ENCODE data around the gene NDRG2.
"Not testable (repeated sequence)": the region's sequence is repeated elsewhere in the genome, so short reads cannot be mapped to it uniquely, and the experiment has no call there.

NDRG2 gene

DNA sequence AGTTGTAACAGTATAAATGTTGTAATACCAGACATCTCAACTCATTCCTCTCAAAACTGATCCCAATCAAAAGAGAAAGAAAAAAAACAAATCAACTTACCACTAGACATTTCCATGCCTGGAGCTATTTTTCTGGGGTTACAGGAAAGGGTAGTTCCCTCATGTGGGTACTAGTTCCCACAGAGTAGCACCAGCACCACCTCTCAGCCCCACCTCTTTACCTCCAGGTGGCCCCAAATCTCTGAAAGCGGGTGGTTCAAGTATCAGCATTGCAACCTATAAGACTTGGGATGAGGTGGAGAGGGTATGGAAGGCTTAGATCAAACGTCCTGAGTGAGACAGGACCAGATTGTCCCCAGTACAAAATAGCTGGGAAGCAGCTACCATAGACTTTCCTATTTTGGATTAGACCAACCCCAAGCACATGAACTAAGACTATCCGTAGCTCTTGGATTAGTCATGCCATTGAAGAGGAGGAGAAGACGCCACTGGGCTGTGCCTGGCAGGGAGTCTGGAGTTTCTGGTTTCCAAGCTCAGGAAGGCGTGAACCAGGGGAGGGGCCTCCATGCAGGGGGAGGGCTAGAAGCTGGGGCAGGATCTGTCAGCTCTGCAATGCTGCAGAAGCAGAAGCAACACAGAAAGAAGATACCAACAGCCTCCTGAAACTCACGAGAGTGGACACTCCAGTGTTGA, 26.0 kb downstream of the NDRG2 start, which contains the start of gene SLC39A2:
TSS of gene SLC39A2 (plus strand) at position 620 of the 693 bp plus-strand sequence. CDS start 154 bp downstream, outside the sequence.
- TF ChIP-seq TAF1 (IDR thresholded peaks at IDR 0.05; ENCODE audit: low read depth, low read length) = no peak
- TF ChIP-seq PAX5 (IDR thresholded peaks at IDR 0.05; ENCODE audit: insufficient read depth, low read length, severe bottlenecking) = no peak
- no peak for TF ChIP-seq POLR2A (IDR thresholded peaks at IDR 0.05; ENCODE audit: low read depth, low read length)
- TF ChIP-seq POLR2AphosphoS5 (IDR thresholded peaks at IDR 0.05; ENCODE audit: low read depth, low read length) = no peak
- TF ChIP-seq POU2F2 (IDR thresholded peaks at IDR 0.05; ENCODE audit: low read depth, low read length) = no peak
- no peak for TF ChIP-seq SPI1 (IDR thresholded peaks at IDR 0.05; ENCODE audit: low read depth, low read length)
- FAIRE-seq (no peak), DNase-seq (ENCODE audit: insufficient read length, low spot score) (no peak)

DNA sequence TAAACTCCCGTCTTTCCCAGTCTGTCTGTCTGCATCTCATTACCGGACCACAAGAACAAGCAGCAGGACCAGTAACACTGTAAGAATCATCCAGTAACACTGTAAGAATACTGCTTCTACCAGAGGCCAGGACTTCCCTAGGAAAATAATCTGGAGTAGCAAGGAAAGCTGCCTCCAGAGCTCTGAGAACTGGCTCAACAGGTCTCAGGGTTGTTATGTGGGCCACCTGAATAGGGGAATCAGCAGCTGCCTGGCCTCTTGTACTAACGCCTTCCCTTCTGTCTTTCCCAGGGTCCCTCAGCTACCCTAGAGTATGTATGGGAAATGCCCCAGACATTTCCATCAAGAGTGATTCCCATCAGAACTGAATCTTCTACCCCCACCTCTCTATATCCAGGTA, 26.7 kb downstream of the NDRG2 start:
- TF ChIP-seq SPI1 (IDR thresholded peaks at IDR 0.05; ENCODE audit: low read depth, low read length) = no peak
- no peak for TF ChIP-seq POLR2AphosphoS5 (IDR thresholded peaks at IDR 0.05; ENCODE audit: low read depth, low read length)
- TF ChIP-seq TAF1 (IDR thresholded peaks at IDR 0.05; ENCODE audit: low read depth, low read length) = no peak
- TF ChIP-seq POLR2A (IDR thresholded peaks at IDR 0.05; ENCODE audit: low read depth, low read length) = no peak
- TF ChIP-seq PAX5 (IDR thresholded peaks at IDR 0.05; ENCODE audit: insufficient read depth, low read length, severe bottlenecking) = no peak
- TF ChIP-seq POU2F2 (IDR thresholded peaks at IDR 0.05; ENCODE audit: low read depth, low read length) = no peak
- FAIRE-seq (no peak), DNase-seq (ENCODE audit: insufficient read length, low spot score) (no peak)

DNA sequence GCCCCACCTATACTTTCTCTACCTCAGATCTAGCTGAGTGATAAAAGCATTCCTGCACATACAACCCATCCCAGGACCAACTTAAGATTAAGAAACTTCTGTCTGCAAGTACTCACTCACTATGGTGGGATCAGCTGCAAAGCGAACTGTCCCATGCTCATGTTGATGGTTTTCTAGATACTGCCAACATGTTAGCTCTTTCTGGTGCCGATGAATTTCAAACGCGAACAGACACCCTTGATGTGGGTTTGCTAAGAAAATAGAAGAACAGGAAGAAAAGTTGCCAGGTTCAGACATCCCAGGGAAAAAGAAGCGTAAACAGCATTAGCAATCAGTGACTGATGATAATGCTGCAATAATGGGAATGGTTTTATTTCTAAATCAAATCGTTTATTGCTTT, 27.3 kb downstream of the NDRG2 start:
- DNase-seq (ENCODE audit: insufficient read length, low spot score) (no peak), FAIRE-seq (no peak)
- TF ChIP-seq POLR2A (IDR thresholded peaks at IDR 0.05; ENCODE audit: low read depth, low read length) (0 out of 2 replicates have a peak, but pooled peaks have one; percentile 40), SPI1 (IDR thresholded peaks at IDR 0.05; ENCODE audit: low read depth, low read length) (no peak)

DNA sequence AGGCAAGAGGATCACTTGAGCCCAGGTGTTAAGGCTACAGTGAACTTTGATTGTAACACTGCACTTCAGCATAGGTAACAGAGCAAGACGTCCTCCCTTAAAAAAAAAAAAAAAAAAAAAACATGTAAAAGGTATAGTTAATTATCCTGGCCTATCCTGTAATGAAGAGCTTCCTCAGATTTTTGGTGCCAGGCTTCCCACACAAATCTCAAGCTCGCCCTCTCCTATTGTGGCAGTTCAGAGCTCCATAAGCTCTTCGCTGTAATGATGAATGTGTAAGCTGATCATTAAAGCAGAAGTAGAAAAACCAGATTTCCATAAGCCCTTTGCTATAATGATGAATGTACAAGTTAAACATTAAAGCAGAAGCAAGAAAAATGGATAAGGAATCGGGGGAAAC, 27.7 kb downstream of the NDRG2 start:
- no peak for FAIRE-seq
- DNase-seq (ENCODE audit: insufficient read length, low spot score) = no peak
- TF ChIP-seq PAX5 (IDR thresholded peaks at IDR 0.05; ENCODE audit: insufficient read depth, low read length, severe bottlenecking) (no peak), POLR2AphosphoS5 (IDR thresholded peaks at IDR 0.05; ENCODE audit: low read depth, low read length) (no peak), POLR2A (IDR thresholded peaks at IDR 0.05; ENCODE audit: low read depth, low read length) (no peak), SPI1 (IDR thresholded peaks at IDR 0.05; ENCODE audit: low read depth, low read length) (no peak), POU2F2 (IDR thresholded peaks at IDR 0.05; ENCODE audit: low read depth, low read length) (no peak), TAF1 (IDR thresholded peaks at IDR 0.05; ENCODE audit: low read depth, low read length) (no peak)

DNA sequence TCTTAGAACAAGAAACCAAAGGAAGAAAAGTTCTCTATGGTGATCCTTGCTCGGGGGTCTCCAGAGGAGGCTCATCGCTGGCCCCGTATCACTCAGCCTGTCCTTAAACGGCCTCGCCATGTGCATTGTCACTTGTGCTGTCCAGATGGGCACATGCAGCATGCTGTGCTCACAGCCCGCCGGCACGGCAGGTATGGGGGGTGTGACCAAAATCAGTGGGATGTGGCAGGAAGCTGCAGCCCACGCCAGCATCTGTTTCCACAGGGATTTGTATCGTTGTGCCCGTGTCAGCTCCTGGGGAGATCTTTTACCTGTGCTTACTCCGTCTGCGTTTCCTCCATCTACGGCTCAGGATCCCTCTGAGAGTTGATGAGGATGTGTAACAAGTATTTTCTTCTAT, 28.3 kb downstream of the NDRG2 start:
- TF ChIP-seq POLR2A (IDR thresholded peaks at IDR 0.05; ENCODE audit: low read depth, low read length) (no peak), TAF1 (IDR thresholded peaks at IDR 0.05; ENCODE audit: low read depth, low read length) (no peak), SPI1 (IDR thresholded peaks at IDR 0.05; ENCODE audit: low read depth, low read length) (no peak), POU2F2 (IDR thresholded peaks at IDR 0.05; ENCODE audit: low read depth, low read length) (no peak), PAX5 (IDR thresholded peaks at IDR 0.05; ENCODE audit: insufficient read depth, low read length, severe bottlenecking) (no peak), POLR2AphosphoS5 (IDR thresholded peaks at IDR 0.05; ENCODE audit: low read depth, low read length) (no peak)
- DNase-seq (ENCODE audit: insufficient read length, low spot score) (no peak), FAIRE-seq (no peak)

DNA sequence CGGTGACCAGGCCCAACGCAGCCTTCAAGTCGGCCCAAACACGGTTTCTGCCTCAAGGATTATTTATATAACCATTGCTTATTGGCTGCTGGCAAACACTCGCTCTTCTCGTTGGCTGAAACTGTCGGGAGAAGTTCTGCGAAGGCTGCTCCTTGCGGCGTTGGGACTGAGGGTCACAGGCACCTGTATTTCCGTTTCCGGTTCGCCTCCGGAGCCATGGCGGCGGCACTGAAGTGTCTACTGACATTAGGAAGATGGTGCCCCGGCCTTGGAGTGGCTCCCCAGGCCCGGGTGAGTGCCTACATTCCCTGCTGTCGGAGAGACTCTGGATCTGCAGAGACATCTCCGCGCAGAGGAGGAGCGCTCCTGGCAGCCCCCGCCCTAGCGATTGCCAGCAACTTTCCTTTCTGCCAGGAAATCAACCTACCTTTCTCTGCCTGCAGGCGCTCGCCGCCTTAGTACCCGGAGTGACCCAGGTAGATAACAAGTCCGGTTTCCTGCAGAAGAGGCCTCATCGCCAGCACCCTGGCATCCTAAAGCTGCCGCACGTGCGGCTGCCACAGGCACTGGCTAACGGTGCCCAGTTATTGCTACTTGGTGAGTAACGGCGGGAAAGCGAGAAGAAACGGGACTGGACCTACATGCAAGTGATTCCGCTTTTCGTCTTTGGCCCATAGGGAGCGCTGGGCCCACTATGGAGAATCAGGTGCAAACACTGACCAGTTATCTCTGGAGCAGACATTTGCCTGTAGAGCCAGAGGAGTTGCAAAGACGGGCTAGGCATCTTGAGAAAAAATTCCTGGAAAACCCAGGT, 34.9 kb downstream of the NDRG2 start, which contains the start of gene METTL17:
TSS of gene METTL17 (plus strand) at position 194 of the 814 bp plus-strand sequence. CDS start at position 217, 23 bp downstream.
- FAIRE-seq (peak; percentile 86), DNase-seq (ENCODE audit: insufficient read length, low spot score) (peak; percentile 79)
- no peak for TF ChIP-seq PAX5 (IDR thresholded peaks at IDR 0.05; ENCODE audit: insufficient read depth, low read length, severe bottlenecking)
- peak; percentile 87 for TF ChIP-seq POLR2AphosphoS5 (IDR thresholded peaks at IDR 0.05; ENCODE audit: low read depth, low read length)
- no peak for TF ChIP-seq SPI1 (IDR thresholded peaks at IDR 0.05; ENCODE audit: low read depth, low read length)
- TF ChIP-seq POU2F2 (IDR thresholded peaks at IDR 0.05; ENCODE audit: low read depth, low read length) = peak; percentile 69
- peak; percentile 88 for TF ChIP-seq POLR2A (IDR thresholded peaks at IDR 0.05; ENCODE audit: low read depth, low read length)
- peak; percentile 79 for TF ChIP-seq TAF1 (IDR thresholded peaks at IDR 0.05; ENCODE audit: low read depth, low read length)

DNA sequence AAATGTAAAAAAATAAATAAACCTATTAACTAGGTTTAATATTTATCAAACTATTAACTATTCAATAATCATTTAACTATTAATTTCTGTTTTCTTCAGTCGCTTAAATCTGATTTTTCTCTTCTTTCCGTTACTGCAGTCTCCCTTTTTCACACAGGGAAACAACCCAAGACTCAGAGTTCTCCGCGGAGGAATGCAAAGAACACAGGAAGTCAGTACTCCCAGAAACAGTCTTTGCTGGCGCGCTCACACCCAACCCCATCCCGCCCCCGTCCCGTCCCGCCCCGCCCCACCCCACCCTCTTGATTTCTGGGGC, 35.4 kb downstream of the NDRG2 start:
- no peak for TF ChIP-seq SPI1 (IDR thresholded peaks at IDR 0.05; ENCODE audit: low read depth, low read length)
- TF ChIP-seq TAF1 (IDR thresholded peaks at IDR 0.05; ENCODE audit: low read depth, low read length) = no peak
- TF ChIP-seq POLR2AphosphoS5 (IDR thresholded peaks at IDR 0.05; ENCODE audit: low read depth, low read length) = no peak
- TF ChIP-seq POU2F2 (IDR thresholded peaks at IDR 0.05; ENCODE audit: low read depth, low read length) = no peak
- no peak; the same call in 1 of the 2 replicates for TF ChIP-seq POLR2A (IDR thresholded peaks at IDR 0.05; ENCODE audit: low read depth, low read length)
- TF ChIP-seq PAX5 (IDR thresholded peaks at IDR 0.05; ENCODE audit: insufficient read depth, low read length, severe bottlenecking) = no peak
- no peak for FAIRE-seq
- DNase-seq (ENCODE audit: insufficient read length, low spot score) = no peak

DNA sequence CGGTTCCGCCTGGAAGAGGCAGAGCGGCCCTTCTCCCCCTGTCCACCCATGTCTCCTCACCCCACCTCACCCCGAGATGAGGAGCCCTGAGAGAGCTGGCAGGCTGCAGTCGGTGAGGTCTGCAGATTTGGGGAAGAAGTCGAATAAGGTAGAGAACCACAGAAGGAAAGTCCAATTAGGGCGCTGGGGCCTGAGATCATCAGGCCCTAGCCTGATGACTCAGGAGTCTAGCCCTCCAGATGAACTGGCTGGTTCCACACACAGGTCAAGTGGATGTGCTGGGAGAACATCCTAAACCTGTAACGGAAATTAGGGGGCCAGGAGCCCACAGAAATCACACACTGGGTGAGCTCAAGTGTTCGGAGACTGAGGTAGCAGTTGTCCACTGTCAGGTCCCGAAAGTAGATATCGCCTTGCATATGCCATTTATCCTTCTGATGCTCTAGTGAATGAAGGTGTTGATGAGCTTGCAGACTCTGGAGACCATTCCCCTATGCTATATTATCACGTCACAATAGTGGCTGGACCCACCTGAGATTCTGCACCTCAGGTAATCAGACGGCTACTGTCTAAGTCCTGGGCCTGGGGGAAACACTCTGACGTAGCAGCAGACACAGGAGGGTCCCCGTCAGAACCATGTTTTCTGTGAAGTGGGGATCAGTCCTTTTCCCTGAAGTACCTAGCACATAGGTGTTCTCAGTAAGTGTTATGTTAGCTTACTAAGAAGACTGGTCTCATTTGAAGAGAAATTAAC, 36.0 kb downstream of the NDRG2 start:
- DNase-seq (ENCODE audit: insufficient read length, low spot score) (no peak), FAIRE-seq (no peak)
- no peak for TF ChIP-seq POLR2A (IDR thresholded peaks at IDR 0.05; ENCODE audit: low read depth, low read length)
- no peak for TF ChIP-seq POLR2AphosphoS5 (IDR thresholded peaks at IDR 0.05; ENCODE audit: low read depth, low read length)
- TF ChIP-seq SPI1 (IDR thresholded peaks at IDR 0.05; ENCODE audit: low read depth, low read length) = no peak
- no peak for TF ChIP-seq POU2F2 (IDR thresholded peaks at IDR 0.05; ENCODE audit: low read depth, low read length)
- no peak for TF ChIP-seq PAX5 (IDR thresholded peaks at IDR 0.05; ENCODE audit: insufficient read depth, low read length, severe bottlenecking)
- TF ChIP-seq TAF1 (IDR thresholded peaks at IDR 0.05; ENCODE audit: low read depth, low read length) = no peak

DNA sequence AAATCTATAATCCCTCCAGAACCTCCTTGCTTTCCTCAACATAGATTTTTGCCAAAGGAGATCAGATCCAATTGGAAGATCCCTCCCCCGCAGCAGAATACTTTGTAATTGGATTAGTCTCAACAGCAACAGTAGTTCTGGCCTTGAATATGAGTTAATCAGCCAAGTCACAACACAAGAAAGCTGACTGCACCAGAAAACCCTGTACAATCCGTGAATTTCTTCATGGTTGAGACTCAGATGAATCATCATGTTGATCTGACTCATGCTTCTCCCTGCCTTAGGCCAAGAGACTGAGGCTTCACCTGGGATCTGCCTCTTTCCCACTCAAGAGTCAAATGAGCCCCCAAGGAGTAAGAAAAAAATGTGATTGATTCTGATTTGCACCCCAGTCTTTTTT, 38.0 kb downstream of the NDRG2 start:
- FAIRE-seq (no peak), DNase-seq (ENCODE audit: insufficient read length, low spot score) (no peak)
- TF ChIP-seq POU2F2 (IDR thresholded peaks at IDR 0.05; ENCODE audit: low read depth, low read length) (no peak), SPI1 (IDR thresholded peaks at IDR 0.05; ENCODE audit: low read depth, low read length) (no peak), POLR2AphosphoS5 (IDR thresholded peaks at IDR 0.05; ENCODE audit: low read depth, low read length) (no peak), PAX5 (IDR thresholded peaks at IDR 0.05; ENCODE audit: insufficient read depth, low read length, severe bottlenecking) (no peak), TAF1 (IDR thresholded peaks at IDR 0.05; ENCODE audit: low read depth, low read length) (no peak), POLR2A (IDR thresholded peaks at IDR 0.05; ENCODE audit: low read depth, low read length) (no peak)

DNA sequence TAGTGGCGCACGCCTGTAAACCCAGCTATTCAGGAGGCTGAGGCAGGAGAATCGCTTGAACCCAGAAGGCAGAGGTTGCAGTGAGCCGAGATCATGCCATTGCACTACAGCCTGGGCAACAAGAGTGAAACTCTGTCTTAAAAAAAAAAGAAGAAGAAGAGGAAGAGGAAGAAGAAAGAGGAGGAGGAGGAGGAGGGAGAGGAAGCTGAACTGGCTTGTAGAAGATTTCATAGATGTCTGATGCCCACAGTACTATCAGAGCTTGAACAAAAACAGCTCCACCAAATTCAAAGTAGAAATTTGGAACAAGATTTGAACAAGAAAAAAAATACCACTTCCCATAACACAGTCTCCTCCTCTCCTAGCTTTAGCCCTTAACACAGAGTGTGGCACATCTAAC, 39.2 kb downstream of the NDRG2 start:
- not testable (repeated sequence) for DNase-seq (ENCODE audit: insufficient read length, low spot score); FAIRE-seq

Data from GM12891 (cell line).